CD8-positive, alpha-beta memory T cell (primary cell): ENCODE data around the gene SLC7A4. TPM values are rescaled to one million over a fixed set of nuclear protein-coding genes. Genes with fewer than 3 reads are reported as not detected.
"Not testable (repeated sequence)": the region's sequence is repeated elsewhere in the genome, so short reads cannot be mapped to it uniquely, and the experiment has no call there.

Experiments
- CTCF ChIA-PET: fragments of 350-600 bp; sonication (Branson Sonifier 250); formaldehyde crosslinking; loops from one replicate; lab custom pipeline; 2021; ENCODE audit warnings: antibody characterized with exemption; lab: Charles Lee
- POLR2A ChIA-PET: fragments of 350-600 bp; sonication (Branson Sonifier 250); formaldehyde crosslinking; loops from one replicate; lab custom pipeline; 2021; ENCODE audit warnings: antibody characterized with exemption; lab: Charles Lee
- DNase-seq, 5 donors: peaks; one replicate each; pipeline versions ENCODE4 v3.0.0 to v3.0.0-alpha.2; 2020 to 2022; ENCODE audit warnings: mixed read lengths in 1 of 5
- H3K27ac ChIP-seq: one replicate; pipeline ENCODE4 v1.7.0; 2013; ENCODE audit warnings: low read depth, mild to moderate bottlenecking, low read length, moderate library complexity
- H3K27me3 ChIP-seq: 2 replicates; pipeline ENCODE4 v1.7.0; 2013; ENCODE audit warnings: low read length, mild to moderate bottlenecking; ENCODE audit not compliant: insufficient read depth, poor library complexity, severe bottlenecking
- H3K36me3 ChIP-seq: 2 replicates; pipeline ENCODE4 v1.7.0; 2013; ENCODE audit warnings: mild to moderate bottlenecking, low read length, moderate library complexity; ENCODE audit not compliant: insufficient read depth
- H3K4me1 ChIP-seq: 2 replicates; pipeline ENCODE4 v1.7.0; 2013; ENCODE audit warnings: mild to moderate bottlenecking, low read length, moderate library complexity; ENCODE audit not compliant: insufficient read depth
- H3K4me3 ChIP-seq: 2 replicates; pipeline ENCODE4 v1.7.0; 2013; ENCODE audit warnings: mild to moderate bottlenecking, low read length
- H3K9me3 ChIP-seq: 2 replicates; pipeline ENCODE4 v1.7.0; 2013; ENCODE audit warnings: mild to moderate bottlenecking, low read length
- H3K27ac Mint-ChIP-seq, 8 donors: one replicate each; pipeline ENCODE4 v1.8.0; 2020 to 2021; ENCODE audit warnings: mixed read lengths in 8 of 8, mild to moderate bottlenecking in 6 of 8, inconsistent platforms in 3 of 8, moderate library complexity in 3 of 8
- H3K27me3 Mint-ChIP-seq, 2 donors: one replicate each; pipeline ENCODE4 v1.8.0; 2020 to 2021; ENCODE audit warnings: mixed read lengths in 2 of 2, mild to moderate bottlenecking in 1 of 2, moderate library complexity in 1 of 2
- H3K36me3 Mint-ChIP-seq, 3 donors: one replicate each; pipeline ENCODE4 v1.8.0; 2020 to 2021; ENCODE audit warnings: mixed read lengths in 3 of 3, inconsistent platforms in 1 of 3, mild to moderate bottlenecking in 1 of 3
- H3K4me1 Mint-ChIP-seq, 3 donors: one replicate each; pipeline ENCODE4 v1.8.0; 2020 to 2021; ENCODE audit warnings: mixed read lengths in 3 of 3, inconsistent platforms in 1 of 3, mild to moderate bottlenecking in 1 of 3
- H3K4me3 Mint-ChIP-seq, 7 donors: one replicate each; pipeline ENCODE4 v1.8.0; 2020 to 2021; ENCODE audit warnings: mixed read lengths in 7 of 7, mild to moderate bottlenecking in 6 of 7, moderate library complexity in 4 of 7, inconsistent platforms in 2 of 7
- H3K9me3 Mint-ChIP-seq, 5 donors: one replicate each; pipeline ENCODE4 v1.8.0; 2020 to 2022; ENCODE audit warnings: mixed read lengths in 5 of 5, mild to moderate bottlenecking in 3 of 5, moderate library complexity in 2 of 5, inconsistent platforms in 1 of 5
- polyA plus RNA-seq: library from polyadenylated mRNA; unstranded; fragments of 300-500 nt; fragmentation: Illumina TruSeq; gene quantifications from one replicate; pipeline ENCODE4 v1.2.3, GENCODE V29; 2021
- total RNA-seq, 2 experiments: library from RNA; stranded (reverse); gene quantifications; one replicate each; pipeline ENCODE4 v1.2.3, GENCODE V29; 2021

The SLC7A4 gene
- total and polyA plus RNA-seq, 3 experiments from 2014 or later = 0.13 to 0.82 (median 0.37) TPM

- H3K4me3 ChIP-seq, H3K27ac Mint-ChIP-seq, H3K9me3 ChIP-seq, H3K36me3 ChIP-seq, POLR2A ChIA-PET, H3K4me3 Mint-ChIP-seq, DNase-seq, CTCF ChIA-PET, H3K27ac ChIP-seq, H3K36me3 Mint-ChIP-seq, H3K27me3 ChIP-seq, H3K9me3 Mint-ChIP-seq: not testable (repeated sequence)
- Mint-ChIP-seq H3K27me3 (peaks cover 4 to 19% of the 10 kb centered on the region in 2 donors), H3K4me1 (peaks cover 16 to 24% (median 21%) of the 10 kb centered on the region in 3 donors)
- peaks cover 11% of the 10 kb centered on the region for H3K4me1 ChIP-seq
Measured at GRCh38 chr22:21048448-21048847, 16.1 kb upstream of the SLC7A4 start.

GRCh38 chr22:21047730-21048129 is 15.4 kb upstream of the SLC7A4 start:
- H3K9me3 ChIP-seq = no peaks in the 10 kb centered on the region
- ChIA-PET POLR2A (no interaction called here), CTCF (interaction anchor here (1.3 kb wide), 1 partner anchor 16 kb away, joined by 3 read pairs; no protein-coding TSS in a partner anchor)
- Mint-ChIP-seq H3K9me3 (no peaks in the 10 kb centered on the region), H3K36me3 (no peaks in the 10 kb centered on the region), H3K4me1 (peaks cover 19 to 28% (median 26%) of the 10 kb centered on the region in 3 donors), H3K27me3 (peaks cover 7 to 20% of the 10 kb centered on the region in 2 donors), H3K27ac (peak overlapping the region in 1 of 8 donors; percentile 94), H3K4me3 (no peak overlapping the region)
- H3K27ac ChIP-seq = no peak overlapping the region
- H3K4me1 ChIP-seq = peaks cover 11% of the 10 kb centered on the region
- peaks cover 9% of the 10 kb centered on the region for H3K27me3 ChIP-seq
- no peaks in the 10 kb centered on the region for H3K36me3 ChIP-seq
- no peak overlapping the region for H3K4me3 ChIP-seq
- DNase-seq = no peak

- ChIA-PET POLR2A (no interaction called here), CTCF (interaction anchor here (0.9 to 1.3 kb wide), 2 partner anchors 16 to 65 kb away, joined by 3 read pairs; partner anchors contain the start of gene LZTR1)
- Histone ChIP-seq H3K4me1 (peaks cover 11% of the 10 kb centered on the region), H3K27ac (no peak overlapping the region), H3K4me3 (no peak overlapping the region), H3K9me3 (no peaks in the 10 kb centered on the region), H3K36me3 (no peaks in the 10 kb centered on the region), H3K27me3 (peaks cover 9% of the 10 kb centered on the region)
- DNase-seq = no peak
- Mint-ChIP-seq H3K27ac (peak overlapping the region in 1 of 8 donors; percentile 94), H3K4me1 (peaks cover 19 to 28% (median 26%) of the 10 kb centered on the region in 3 donors), H3K27me3 (peaks cover 7 to 23% of the 10 kb centered on the region in 2 donors), H3K4me3 (no peak overlapping the region), H3K36me3 (no peaks in the 10 kb centered on the region), H3K9me3 (no peaks in the 10 kb centered on the region)
Measured at GRCh38 chr22:21047035-21047661, 14.8 kb upstream of the SLC7A4 start.

- ChIA-PET CTCF (no interaction called here), POLR2A (interaction anchor here (0.8 kb wide), 1 partner anchor 8 kb away, joined by 3 read pairs; no protein-coding TSS in a partner anchor)
- no peaks in the 10 kb centered on the region for H3K36me3 ChIP-seq
- Mint-ChIP-seq H3K27me3 (peaks cover 7 to 24% of the 10 kb centered on the region in 2 donors), H3K27ac (peak within 1 kb of the TSS in 7 of 8 donors; percentile 53 to 91 (median 84)), H3K4me3 (peak within 1 kb of the TSS; percentile 55 to 80 (median 67)), H3K9me3 (no peaks in the 10 kb centered on the region), H3K36me3 (no peaks in the 10 kb centered on the region), H3K4me1 (peaks cover 19 to 28% (median 26%) of the 10 kb centered on the region in 3 donors)
- peaks cover 9% of the 10 kb centered on the region for H3K27me3 ChIP-seq
- H3K4me3 ChIP-seq = peak within 1 kb of the TSS; percentile 52
- DNase-seq = peak; percentile 11 to 82 (median 52)
- H3K9me3 ChIP-seq = no peaks in the 10 kb centered on the region
- H3K4me1 ChIP-seq = peaks cover 11% of the 10 kb centered on the region
- H3K27ac ChIP-seq = no peak within 1 kb of the TSS
Measured at GRCh38 chr22:21045585-21046294, 13.4 kb upstream of the SLC7A4 start, which contains the start of gene LRRC74B. TSS of gene LRRC74B (plus strand) at chr22:21045946. CDS start at chr22:21045987, 41 bp downstream.

GRCh38 chr22:21044931-21045584 is 12.7 kb upstream of the SLC7A4 start:
- H3K9me3 Mint-ChIP-seq = no peaks in the 10 kb centered on the region
- peaks cover 11% of the 10 kb centered on the region for H3K4me1 ChIP-seq
- H3K27me3 ChIP-seq = peaks cover 9% of the 10 kb centered on the region
- H3K27ac Mint-ChIP-seq = peak overlapping the region in 7 of 8 donors; percentile 53 to 91 (median 84)
- DNase-seq = no peak
- peak overlapping the region; percentile 21 to 80 (median 67) for H3K4me3 Mint-ChIP-seq
- CTCF ChIA-PET = no interaction called here
- peaks cover 7 to 26% of the 10 kb centered on the region in 2 donors for H3K27me3 Mint-ChIP-seq
- H3K4me1 Mint-ChIP-seq = peaks cover 19 to 28% (median 26%) of the 10 kb centered on the region in 3 donors
- no peaks in the 10 kb centered on the region for H3K36me3 ChIP-seq
- H3K36me3 Mint-ChIP-seq = no peaks in the 10 kb centered on the region
- POLR2A ChIA-PET = no interaction called here
- H3K4me3 ChIP-seq = peak overlapping the region; percentile 52
- H3K9me3 ChIP-seq = no peaks in the 10 kb centered on the region
- no peak overlapping the region for H3K27ac ChIP-seq

GRCh38 chr22:21043860-21044535 is 11.6 kb upstream of the SLC7A4 start:
- Histone ChIP-seq H3K36me3 (no peaks in the 10 kb centered on the region), H3K27ac (no peak overlapping the region), H3K9me3 (no peaks in the 10 kb centered on the region), H3K4me1 (peaks cover 11% of the 10 kb centered on the region), H3K27me3 (peaks cover 9% of the 10 kb centered on the region), H3K4me3 (no peak overlapping the region)
- Mint-ChIP-seq H3K4me1 (peaks cover 19 to 28% (median 26%) of the 10 kb centered on the region in 3 donors), H3K36me3 (no peaks in the 10 kb centered on the region), H3K27me3 (peaks cover 11 to 30% of the 10 kb centered on the region in 2 donors), H3K27ac (peak overlapping the region in 3 of 8 donors; percentile 22 to 64 (median 41)), H3K4me3 (no peak overlapping the region), H3K9me3 (no peaks in the 10 kb centered on the region)
- ChIA-PET POLR2A (no interaction called here), CTCF (no interaction called here)
- no peak for DNase-seq

- no peak overlapping the region for H3K4me3 ChIP-seq
- DNase-seq = no peak
- no peaks in the 10 kb centered on the region for H3K9me3 ChIP-seq
- H3K27me3 ChIP-seq = peaks cover 9% of the 10 kb centered on the region
- Mint-ChIP-seq H3K4me1 (peaks cover 19 to 28% (median 26%) of the 10 kb centered on the region in 3 donors), H3K36me3 (no peaks in the 10 kb centered on the region), H3K27ac (peak overlapping the region in 6 of 8 donors; percentile 22 to 76 (median 49)), H3K27me3 (peaks cover 14 to 35% of the 10 kb centered on the region in 2 donors), H3K4me3 (peak overlapping the region in 2 of 7 donors; percentile 11 to 47), H3K9me3 (no peaks in the 10 kb centered on the region)
- H3K36me3 ChIP-seq = no peaks in the 10 kb centered on the region
- ChIA-PET POLR2A (no interaction called here), CTCF (no interaction called here)
- peaks cover 15% of the 10 kb centered on the region for H3K4me1 ChIP-seq
- no peak overlapping the region for H3K27ac ChIP-seq
Measured at GRCh38 chr22:21042978-21043859, 10.9 kb upstream of the SLC7A4 start.
